IMR-90 (cell line): Measurements from ENCODE around the gene DHX9. TPM values are rescaled to one million over a fixed set of nuclear protein-coding genes. Genes with fewer than 3 reads are reported as not detected.

ENCODE experiments used
- ATAC-seq: fragments of 200-7000 bp; cut with Tn5 transposase; 2 replicates; pipeline ENCODE4 v1.9.1; 2020; ENCODE audit warnings: low read depth, mild to moderate bottlenecking, moderate library complexity
- BruUV-seq: library from RNA; stranded (reverse); fragments of 400-500 nt; replicated peaks from 2 replicates; lab custom pipeline; 2021; lab: Mats Ljungman, UMichigan
- CTCF ChIA-PET: fragments of 300-600 bp; formaldehyde crosslinking; extraction: SDS; loops from one replicate; lab custom pipeline; 2021; ENCODE audit warnings: antibody characterized with exemption; lab: Yijun Ruan, JAX
- POLR2A ChIA-PET: fragments of 300-600 bp; sonication (Branson Sonifier 250); formaldehyde crosslinking; loops from one replicate; lab custom pipeline; 2022; ENCODE audit warnings: antibody characterized with exemption; ENCODE audit not compliant: unreplicated experiment; lab: Charles Lee
- DNase-seq: peaks from one replicate; pipeline ENCODE4 v3.0.0; 2013
- H2AFZ ChIP-seq: replicated peaks from 2 replicates; pipeline ENCODE3; 2013; ENCODE audit warnings: low read length, mild to moderate bottlenecking; ENCODE audit not compliant: poor library complexity
- H2AK5ac ChIP-seq: 2 replicates; pipeline ENCODE4 v1.6.1; 2013; ENCODE audit warnings: low read depth, low read length, inconsistent platforms
- H2AK9ac ChIP-seq: replicated peaks from 2 replicates; pipeline ENCODE3; 2013; ENCODE audit warnings: mild to moderate bottlenecking, low read depth, low read length, moderate library complexity; ENCODE audit not compliant: poor library complexity
- H2BK120ac ChIP-seq: 2 replicates; pipeline ENCODE4 v1.6.1; 2013; ENCODE audit warnings: low read depth, low read length, inconsistent platforms
- H2BK15ac ChIP-seq: 3 replicates; pipeline ENCODE4 v1.6.1; 2013; ENCODE audit warnings: low read depth, low read length, inconsistent platforms
- H2BK20ac ChIP-seq: 2 replicates; pipeline ENCODE4 v1.6.1; 2013; ENCODE audit warnings: low read depth, mild to moderate bottlenecking, inconsistent platforms, low read length, moderate library complexity
- H2BK5ac ChIP-seq: 2 replicates; pipeline ENCODE4 v1.6.1; 2013; ENCODE audit warnings: mild to moderate bottlenecking, low read depth, low read length, inconsistent platforms; ENCODE audit not compliant: poor library complexity, severe bottlenecking
- H3K14ac ChIP-seq: replicated peaks from 2 replicates; pipeline ENCODE4 v1.6.1; 2013; ENCODE audit warnings: low read depth, low read length, inconsistent platforms
- H3K18ac ChIP-seq: 2 replicates; pipeline ENCODE4 v1.6.1; 2013; ENCODE audit warnings: low read depth, low read length, control low read depth
- H3K23ac ChIP-seq: 2 replicates; pipeline ENCODE4 v1.6.1; 2013; ENCODE audit warnings: low read depth, low read length, inconsistent platforms
- H3K27ac ChIP-seq: 2 replicates; pipeline ENCODE4 v1.5.1; 2013; ENCODE audit warnings: mild to moderate bottlenecking, control low read depth, low read length; ENCODE audit not compliant: insufficient read depth
- H3K27me3 ChIP-seq: 2 replicates; pipeline ENCODE4 v1.6.1; 2013; ENCODE audit warnings: low read length; ENCODE audit not compliant: control insufficient read depth, insufficient read depth
- H3K36me3 ChIP-seq: 2 replicates; pipeline ENCODE4 v1.6.1; 2013; ENCODE audit warnings: low read length, mixed read lengths; ENCODE audit not compliant: control insufficient read depth, insufficient read depth
- H3K4ac ChIP-seq: 2 replicates; pipeline ENCODE4 v1.6.1; 2013; ENCODE audit warnings: low read depth, low read length, inconsistent platforms
- H3K4me1 ChIP-seq: 2 replicates; pipeline ENCODE4 v1.6.1; 2013; ENCODE audit warnings: low read length, mixed read lengths; ENCODE audit not compliant: control insufficient read depth, insufficient read depth
- H3K4me2 ChIP-seq: 2 replicates; pipeline ENCODE4 v1.6.1; 2013; ENCODE audit warnings: low read depth, mild to moderate bottlenecking, control low read depth, low read length, moderate library complexity
- H3K4me3 ChIP-seq: 2 replicates; pipeline ENCODE4 v1.5.1; 2013; ENCODE audit warnings: low read depth, mild to moderate bottlenecking, control low read depth, low read length, moderate library complexity; ENCODE audit not compliant: insufficient read depth
- H3K56ac ChIP-seq: 2 replicates; pipeline ENCODE4 v1.6.1; 2013; ENCODE audit warnings: low read length, inconsistent platforms; ENCODE audit not compliant: insufficient read depth; ENCODE audit errors: extremely low read depth
- H3K79me1 ChIP-seq, 2 experiments: 2 replicates each; pipeline ENCODE4 v1.6.1; 2013; ENCODE audit warnings: low read length in 2 of 2, inconsistent platforms in 1 of 2, low read depth in 1 of 2
- H3K9ac ChIP-seq: 2 replicates; pipeline ENCODE4 v1.6.1; 2013; ENCODE audit warnings: low read depth, low read length, control low read depth
- H3K9me1 ChIP-seq: 2 replicates; pipeline ENCODE4 v1.6.1; 2013; ENCODE audit warnings: low read length, inconsistent platforms; ENCODE audit not compliant: insufficient read depth
- H3K9me3 ChIP-seq: 2 replicates; pipeline ENCODE4 v1.6.1; 2013; ENCODE audit warnings: low read length; ENCODE audit not compliant: control insufficient read depth, insufficient read depth
- H4K20me1 ChIP-seq: 2 replicates; pipeline ENCODE4 v1.6.1; 2013; ENCODE audit warnings: low read length, inconsistent platforms; ENCODE audit not compliant: insufficient read depth
- H4K5ac ChIP-seq: 2 replicates; pipeline ENCODE4 v1.6.1; 2013; ENCODE audit warnings: mild to moderate bottlenecking, low read depth, low read length, control low read depth
- H4K8ac ChIP-seq, 2 experiments: 2 replicates each; pipeline ENCODE4 v1.6.1; 2013; ENCODE audit warnings: low read depth in 2 of 2, low read length in 2 of 2, control low read depth in 1 of 2, inconsistent platforms in 1 of 2
- H4K91ac ChIP-seq: 2 replicates; pipeline ENCODE4 v1.6.1; 2013; ENCODE audit warnings: low read depth, low read length, inconsistent platforms; ENCODE audit not compliant: insufficient read depth
- CEBPB ChIP-seq: IDR thresholded peaks from 2 replicates; pipeline ENCODE4 v1.6.1; 2012; ENCODE audit warnings: low read depth, low read length, improper control_type of control experiment
- MAFK ChIP-seq: IDR thresholded peaks from 2 replicates; pipeline ENCODE4 v1.6.1; 2012; ENCODE audit warnings: low read depth, low read length, improper control_type of control experiment
- POLR2A ChIP-seq: IDR thresholded peaks from 2 replicates; pipeline ENCODE4 v1.6.1; 2012; ENCODE audit warnings: mild to moderate bottlenecking, low read depth, low read length
- RCOR1 ChIP-seq: IDR thresholded peaks from 2 replicates; pipeline ENCODE4 v1.6.1; 2012; ENCODE audit warnings: mild to moderate bottlenecking, low read length, improper control_type of control experiment; ENCODE audit not compliant: insufficient replicate concordance
- RFX5 ChIP-seq: IDR thresholded peaks from 2 replicates; pipeline ENCODE4 v1.8.0; 2012; ENCODE audit warnings: low read depth, mild to moderate bottlenecking, low read length, moderate library complexity
- SMC3 ChIP-seq: fragments of 150-350 bp; IDR thresholded peaks from 2 replicates; pipeline ENCODE4 v1.6.1; 2016; ENCODE audit warnings: low read depth, mild to moderate bottlenecking, antibody characterized with exemption, low read length, moderate library complexity
- WGBS, 2 experiments: methylation state at CpG; one replicate each; pipeline versions ENCODE4 v1.1.5 to v1.1.7; 2013; ENCODE audit warnings: missing lambda C conversion rate in 2 of 2; ENCODE audit not compliant: insufficient read length in 1 of 2; ENCODE audit errors: extremely low coverage in 2 of 2; 5-methylcytosine and 5-hydroxymethylcytosine counted together
- dilution Hi-C: fragments of 300-500 bp; cut with HindIII; formaldehyde crosslinking; loops from one replicate; pipeline ENCODE4 v1.14.3; 2018; ENCODE audit warnings: low sequenced_read_pairs; ENCODE audit not compliant: unreplicated experiment
- in situ Hi-C: fragments of 300-500 bp; cut with MboI; formaldehyde crosslinking; loops from 3 replicates; pipeline ENCODE4 v1.14.3; 2019; ENCODE audit warnings: low sequenced_read_pairs, inconsistent platforms, mixed read lengths
- intact Hi-C: fragments of 100-400 bp; cut with micrococcal nuclease; formaldehyde crosslinking; loops from 2 replicates; pipeline ENCODE4 v1.10.0; 2022
- polyA plus RNA-seq, 3 experiments: library from polyadenylated mRNA; depleted of rRNA; stranded (reverse); fragments of >200 nt; gene quantifications; 2 replicates each; pipeline ENCODE4 v1.2.3, GENCODE V29; 2012; ENCODE audit warnings: low replicate concordance in 1 of 3
- total RNA-seq: library from RNA; depleted of rRNA; stranded (reverse); fragments of >200 nt; gene quantifications from 2 replicates; pipeline ENCODE4 v1.2.3, GENCODE V29; 2012
- TF ChIP-seq, protein P1 (sequence below): fragments of 150-350 bp; IDR thresholded peaks from 2 replicates; pipeline ENCODE4 v1.6.1; 2017; ENCODE audit warnings: mild to moderate bottlenecking, antibody characterized with exemption, low read length, low read depth
- TF ChIP-seq, protein P2 (sequence below): fragments of 150-350 bp; IDR thresholded peaks from 2 replicates; pipeline ENCODE4 v1.6.1; 2016; ENCODE audit warnings: low read depth, mild to moderate bottlenecking, low read length, moderate library complexity, borderline replicate concordance

The DHX9 gene
- total and polyA plus RNA-seq, 2 of the 4 experiments (the other 2 are of a cell fraction): 119 to 211 TPM

- H4K20me1 ChIP-seq: no peaks in the 10 kb centered on the region
- ChIA-PET CTCF (interaction anchor here (1.3 to 1.4 kb wide), 2 partner anchors 45 to 234 kb away, joined by 4 to 5 read pairs; no protein-coding TSS in a partner anchor), POLR2A (interaction anchor here (0.9 kb wide), 1 partner anchor 9 kb away, joined by 11 read pairs; no protein-coding TSS in a partner anchor)
- no peak overlapping the region for H3K23ac ChIP-seq
- no peak overlapping the region for H3K18ac ChIP-seq
- no TSS peak for BruUV-seq
- no peak overlapping the region for H3K4me3 ChIP-seq
- no peak overlapping the region for H4K8ac ChIP-seq
- no peak overlapping the region for H3K9ac ChIP-seq
- in situ Hi-C loops (no loop called here), intact Hi-C loops (no loop called here), dilution Hi-C loops (no loop called here)
- no peak overlapping the region for H3K4ac ChIP-seq
- no peak overlapping the region for H2BK5ac ChIP-seq
- H2AFZ ChIP-seq: no peak overlapping the region
- no peak overlapping the region for H4K91ac ChIP-seq
- no peak overlapping the region for H2AK9ac ChIP-seq
- DNase-seq: no peak
- no peak overlapping the region for H4K5ac ChIP-seq
- TF ChIP-seq, protein P1, sequence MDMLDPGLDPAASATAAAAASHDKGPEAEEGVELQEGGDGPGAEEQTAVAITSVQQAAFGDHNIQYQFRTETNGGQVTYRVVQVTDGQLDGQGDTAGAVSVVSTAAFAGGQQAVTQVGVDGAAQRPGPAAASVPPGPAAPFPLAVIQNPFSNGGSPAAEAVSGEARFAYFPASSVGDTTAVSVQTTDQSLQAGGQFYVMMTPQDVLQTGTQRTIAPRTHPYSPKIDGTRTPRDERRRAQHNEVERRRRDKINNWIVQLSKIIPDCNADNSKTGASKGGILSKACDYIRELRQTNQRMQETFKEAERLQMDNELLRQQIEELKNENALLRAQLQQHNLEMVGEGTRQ: no peak
- TF ChIP-seq SMC3 (no peak), CEBPB (no peak), MAFK (no peak), RCOR1 (no peak), RFX5 (no peak), POLR2A (no peak)
- TF ChIP-seq, protein P2, sequence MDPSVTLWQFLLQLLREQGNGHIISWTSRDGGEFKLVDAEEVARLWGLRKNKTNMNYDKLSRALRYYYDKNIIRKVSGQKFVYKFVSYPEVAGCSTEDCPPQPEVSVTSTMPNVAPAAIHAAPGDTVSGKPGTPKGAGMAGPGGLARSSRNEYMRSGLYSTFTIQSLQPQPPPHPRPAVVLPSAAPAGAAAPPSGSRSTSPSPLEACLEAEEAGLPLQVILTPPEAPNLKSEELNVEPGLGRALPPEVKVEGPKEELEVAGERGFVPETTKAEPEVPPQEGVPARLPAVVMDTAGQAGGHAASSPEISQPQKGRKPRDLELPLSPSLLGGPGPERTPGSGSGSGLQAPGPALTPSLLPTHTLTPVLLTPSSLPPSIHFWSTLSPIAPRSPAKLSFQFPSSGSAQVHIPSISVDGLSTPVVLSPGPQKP: no peak
- no peak for ATAC-seq
- H3K56ac ChIP-seq: no peak overlapping the region
- H3K27me3 ChIP-seq: peaks cover 19% of the 10 kb centered on the region
- H3K79me1 ChIP-seq: no peaks in the 10 kb centered on the region
- H3K14ac ChIP-seq: no peak overlapping the region
- no peak overlapping the region for H2BK15ac ChIP-seq
- WGBS, 2 experiments: no CpG with 5 or more reads among the region's 5 CpGs
- no peaks in the 10 kb centered on the region for H3K9me1 ChIP-seq
- no peak overlapping the region for H2BK120ac ChIP-seq
- no peak overlapping the region for H2AK5ac ChIP-seq
- no peaks in the 10 kb centered on the region for H3K36me3 ChIP-seq
- no peak overlapping the region for H2BK20ac ChIP-seq
- no peak overlapping the region for H3K4me2 ChIP-seq
- H3K9me3 ChIP-seq: no peaks in the 10 kb centered on the region
- no peaks in the 10 kb centered on the region for H3K4me1 ChIP-seq
- no peak overlapping the region for H3K27ac ChIP-seq
Observed at GRCh38 chr1:182829285-182829932, 9.7 kb upstream of the DHX9 start.
